ENCODE data around the gene ATP8A2. TPM values are rescaled to one million over a fixed set of nuclear protein-coding genes. Genes with fewer than 3 reads are reported as not detected.

The ATP8A2 gene
- total RNA-seq, 4 donors from 2014 or later: 0.18 to 11.6 (median 1.8) TPM

DNA sequence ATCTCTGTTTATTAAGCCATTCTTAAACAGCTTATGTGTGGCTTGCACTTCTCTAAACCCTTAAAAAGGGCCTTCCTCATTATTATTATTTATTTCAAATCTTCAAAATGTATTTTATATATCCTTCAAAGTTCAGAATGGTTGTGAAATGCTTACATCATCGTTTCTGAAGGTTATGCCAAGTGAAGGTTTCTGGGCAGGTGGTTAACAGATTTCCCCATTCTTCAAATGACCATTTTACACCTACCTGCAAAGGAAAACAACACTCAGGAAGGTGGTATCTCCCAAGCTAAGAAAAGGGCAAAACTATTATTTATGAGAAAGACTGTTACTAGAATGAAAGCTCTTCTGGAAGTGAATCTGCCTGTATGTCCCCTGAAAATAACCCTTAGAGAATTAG is 488.5 kb downstream of the ATP8A2 start:
- H3K4me3 ChIP-seq: no peak overlapping the region
- no peaks in the 10 kb centered on the region for H3K4me1 ChIP-seq
- H3K9me3 ChIP-seq: no peaks in the 10 kb centered on the region
- no peak overlapping the region for H3K27ac ChIP-seq
- TF ChIP-seq, protein P1, sequence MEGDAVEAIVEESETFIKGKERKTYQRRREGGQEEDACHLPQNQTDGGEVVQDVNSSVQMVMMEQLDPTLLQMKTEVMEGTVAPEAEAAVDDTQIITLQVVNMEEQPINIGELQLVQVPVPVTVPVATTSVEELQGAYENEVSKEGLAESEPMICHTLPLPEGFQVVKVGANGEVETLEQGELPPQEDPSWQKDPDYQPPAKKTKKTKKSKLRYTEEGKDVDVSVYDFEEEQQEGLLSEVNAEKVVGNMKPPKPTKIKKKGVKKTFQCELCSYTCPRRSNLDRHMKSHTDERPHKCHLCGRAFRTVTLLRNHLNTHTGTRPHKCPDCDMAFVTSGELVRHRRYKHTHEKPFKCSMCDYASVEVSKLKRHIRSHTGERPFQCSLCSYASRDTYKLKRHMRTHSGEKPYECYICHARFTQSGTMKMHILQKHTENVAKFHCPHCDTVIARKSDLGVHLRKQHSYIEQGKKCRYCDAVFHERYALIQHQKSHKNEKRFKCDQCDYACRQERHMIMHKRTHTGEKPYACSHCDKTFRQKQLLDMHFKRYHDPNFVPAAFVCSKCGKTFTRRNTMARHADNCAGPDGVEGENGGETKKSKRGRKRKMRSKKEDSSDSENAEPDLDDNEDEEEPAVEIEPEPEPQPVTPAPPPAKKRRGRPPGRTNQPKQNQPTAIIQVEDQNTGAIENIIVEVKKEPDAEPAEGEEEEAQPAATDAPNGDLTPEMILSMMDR (IDR thresholded peaks at IDR 0.05): no peak
- TF ChIP-seq POLR2A (IDR thresholded peaks at IDR 0.05): no peak
- no peaks in the 10 kb centered on the region for H3K36me3 ChIP-seq
- DNase-seq: no peak
- no peaks in the 10 kb centered on the region for H3K27me3 ChIP-seq

DNA sequence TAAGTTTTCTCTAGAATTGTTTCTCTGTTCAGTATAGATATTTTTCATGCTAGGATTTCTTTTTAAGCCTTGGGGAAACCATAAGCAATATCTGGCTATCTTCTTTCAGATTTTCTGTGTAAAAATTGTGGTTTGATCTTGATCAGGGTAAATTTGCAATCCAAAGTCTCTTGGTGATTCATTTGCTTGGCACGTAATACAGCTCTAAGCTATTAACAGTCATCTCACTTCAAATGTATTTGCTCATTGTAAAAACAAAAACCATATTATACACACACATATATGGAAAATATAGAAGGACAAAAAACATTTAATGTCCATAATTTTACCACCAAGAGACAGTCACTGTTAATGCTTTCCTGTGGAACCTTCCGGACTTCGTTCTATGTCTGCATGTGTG is 489.1 kb downstream of the ATP8A2 start:
- H3K27ac ChIP-seq: no peak overlapping the region
- H3K4me1 ChIP-seq: no peaks in the 10 kb centered on the region
- no peaks in the 10 kb centered on the region for H3K9me3 ChIP-seq
- no peaks in the 10 kb centered on the region for H3K27me3 ChIP-seq
- no peaks in the 10 kb centered on the region for H3K36me3 ChIP-seq
- TF ChIP-seq, protein P1 (IDR thresholded peaks at IDR 0.05): no peak
- no peak for TF ChIP-seq POLR2A (IDR thresholded peaks at IDR 0.05)
- no peak for DNase-seq
- H3K4me3 ChIP-seq: no peak overlapping the region

DNA sequence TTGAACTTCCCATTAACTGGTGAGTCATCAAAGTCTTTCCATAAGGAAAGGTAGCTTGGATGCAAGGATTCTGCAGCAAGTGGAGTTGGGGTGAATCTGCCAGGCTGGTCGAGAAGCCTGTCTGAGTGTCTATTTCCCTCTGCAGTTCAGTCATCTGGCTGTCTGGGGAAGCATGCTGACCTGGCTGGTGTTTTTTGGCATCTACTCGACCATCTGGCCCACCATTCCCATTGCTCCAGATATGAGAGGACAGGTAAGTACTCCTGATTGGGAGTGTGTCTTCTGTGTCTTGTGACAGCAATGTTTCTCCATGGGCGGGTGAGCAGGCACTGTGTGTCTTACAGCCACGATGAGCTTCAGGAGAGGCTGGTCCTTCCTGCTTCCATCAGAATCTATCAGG is 490.4 kb downstream of the ATP8A2 start:
- Histone ChIP-seq H3K27ac (no peak overlapping the region), H3K9me3 (no peaks in the 10 kb centered on the region), H3K4me3 (no peak overlapping the region), H3K4me1 (no peaks in the 10 kb centered on the region), H3K36me3 (no peaks in the 10 kb centered on the region), H3K27me3 (no peaks in the 10 kb centered on the region)
- no peak for DNase-seq
- TF ChIP-seq, protein P1 (IDR thresholded peaks at IDR 0.05): no peak
- no peak for TF ChIP-seq POLR2A (IDR thresholded peaks at IDR 0.05)

DNA sequence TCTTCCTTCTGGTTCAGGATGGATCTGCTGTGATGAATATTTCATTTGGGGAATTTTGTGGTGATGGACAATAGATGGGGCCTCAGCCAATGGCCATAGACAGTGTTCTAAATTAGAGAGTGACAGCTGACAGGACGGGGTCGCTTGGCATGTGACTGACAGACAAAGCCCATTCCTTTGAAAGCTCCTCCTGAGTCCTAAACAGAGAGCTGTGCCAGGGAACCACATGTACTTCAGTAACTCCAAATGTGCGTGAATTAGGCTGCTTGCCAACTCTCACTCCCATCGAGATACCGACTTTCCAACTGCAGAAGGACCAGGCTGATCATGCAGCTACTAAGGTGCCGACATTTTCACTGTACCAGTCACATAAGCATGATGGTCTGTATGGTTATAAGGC is 492.3 kb downstream of the ATP8A2 start:
- TF ChIP-seq, protein P1 (IDR thresholded peaks at IDR 0.05): no peak
- TF ChIP-seq POLR2A (IDR thresholded peaks at IDR 0.05): no peak
- H3K36me3 ChIP-seq: no peaks in the 10 kb centered on the region
- no peak overlapping the region for H3K27ac ChIP-seq
- H3K9me3 ChIP-seq: no peaks in the 10 kb centered on the region
- H3K27me3 ChIP-seq: no peaks in the 10 kb centered on the region
- H3K4me3 ChIP-seq: no peak overlapping the region
- H3K4me1 ChIP-seq: no peaks in the 10 kb centered on the region
- no peak for DNase-seq

DNA sequence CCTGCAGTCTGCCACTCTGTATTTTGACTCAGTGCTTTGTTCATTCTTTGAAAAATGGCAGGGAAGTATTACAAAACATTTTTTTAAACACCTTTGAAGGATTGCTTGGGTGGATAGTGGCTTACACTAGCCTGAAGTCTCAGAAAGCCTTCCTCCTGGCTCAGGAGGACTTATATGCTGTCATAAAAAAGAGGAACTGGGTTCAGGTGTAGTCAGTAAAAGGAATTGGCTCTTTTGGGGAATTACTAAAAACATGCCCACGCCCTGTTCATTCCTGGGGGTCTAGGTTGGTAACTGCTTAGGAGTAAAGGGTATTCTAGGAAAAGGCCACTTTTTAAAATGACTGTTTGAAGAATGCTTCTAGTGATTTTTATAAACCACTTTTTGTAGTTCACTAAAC is 493.2 kb downstream of the ATP8A2 start:
- no peak for DNase-seq
- no peaks in the 10 kb centered on the region for H3K4me1 ChIP-seq
- H3K36me3 ChIP-seq: no peaks in the 10 kb centered on the region
- H3K27ac ChIP-seq: no peak overlapping the region
- H3K9me3 ChIP-seq: no peaks in the 10 kb centered on the region
- TF ChIP-seq, protein P1 (IDR thresholded peaks at IDR 0.05): no peak
- TF ChIP-seq POLR2A (IDR thresholded peaks at IDR 0.05): no peak
- no peaks in the 10 kb centered on the region for H3K27me3 ChIP-seq
- no peak overlapping the region for H3K4me3 ChIP-seq

DNA sequence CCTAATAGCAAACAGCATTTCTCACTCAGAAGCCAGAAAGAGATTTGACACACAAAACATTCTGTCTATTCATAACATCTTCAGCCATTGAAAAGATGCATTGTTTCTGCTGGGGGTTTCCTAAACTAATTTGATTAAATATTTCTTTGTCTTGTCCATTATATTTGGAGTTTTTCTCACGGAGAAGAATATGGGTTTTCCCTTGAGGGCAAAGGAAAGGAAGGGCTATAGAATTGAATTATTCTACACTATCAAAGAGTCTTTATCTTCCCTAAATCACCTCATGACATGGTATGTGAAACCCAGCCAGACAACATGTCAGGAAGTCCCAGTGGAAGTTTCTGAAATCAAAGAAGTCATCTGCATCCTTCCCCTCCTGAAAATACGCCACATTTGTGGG is 493.6 kb downstream of the ATP8A2 start:
- Histone ChIP-seq H3K4me1 (no peaks in the 10 kb centered on the region), H3K4me3 (no peak overlapping the region), H3K9me3 (no peaks in the 10 kb centered on the region), H3K36me3 (no peaks in the 10 kb centered on the region), H3K27ac (no peak overlapping the region), H3K27me3 (no peaks in the 10 kb centered on the region)
- TF ChIP-seq, protein P1 (IDR thresholded peaks at IDR 0.05): no peak
- TF ChIP-seq POLR2A (IDR thresholded peaks at IDR 0.05): no peak
- DNase-seq: no peak
